Testis (tissue), 2 donors: ENCODE data around the gene ATRN.

Experiments
- CTCF ChIP-seq, 3 experiments: fragments of 450-650 bp in 2 of 3; fragments of 200-600 bp in 1 of 3; sonication (generic) in 1 of 3; IDR thresholded peaks; one replicate each; pipeline ENCODE4 v1.5.1; 2016 to 2019; ENCODE audit warnings: antibody characterized with exemption in 3 of 3, mild to moderate bottlenecking in 2 of 3, moderate library complexity in 1 of 3
- POLR2A ChIP-seq: fragments of 450-650 bp; IDR thresholded peaks from one replicate; pipeline ENCODE4 v1.6.1; 2017; ENCODE audit warnings: antibody characterized with exemption, mild to moderate bottlenecking, moderate library complexity

DNA sequence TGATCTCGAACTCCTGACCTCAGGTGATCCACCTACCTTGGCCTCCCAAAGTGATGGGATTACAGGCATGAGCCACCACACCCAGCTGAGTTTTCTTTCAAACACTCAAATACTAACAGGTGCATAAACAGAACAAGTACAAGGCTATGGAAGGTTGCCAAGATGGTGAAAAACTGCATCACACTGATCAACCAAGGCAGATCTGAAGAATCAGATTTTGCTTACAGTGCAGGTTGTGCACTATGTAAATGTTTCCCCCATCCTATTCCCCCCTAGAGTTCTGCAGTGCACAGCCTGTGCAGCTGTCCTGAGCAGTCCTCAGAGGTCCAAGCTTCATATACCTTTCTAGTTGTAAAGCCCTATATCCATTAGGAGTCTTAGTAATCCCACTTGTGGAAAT, 119.3 kb downstream of the ATRN start:
- TF ChIP-seq CTCF (IDR thresholded peaks at IDR 0.05) (no peak), POLR2A (no peak)
